Osteoblast (primary cell): ENCODE data around the gene NOP9. TPM values are rescaled to one million over a fixed set of nuclear protein-coding genes. Genes with fewer than 3 reads are reported as not detected.
A peak's percentile ranks its signal among the peaks of the same experiment; 100 is the strongest.

Experiments used
- DNase-seq: peaks from one replicate; pipeline ENCODE4 v3.0.0; 2011; ENCODE audit warnings: low spot score, mixed read lengths; ENCODE audit not compliant: insufficient read length; ENCODE audit errors: missing footprints
- H2AFZ ChIP-seq: 2 replicates; pipeline ENCODE4 v1.6.0; 2011; ENCODE audit warnings: mild to moderate bottlenecking, low read length
- H3K27ac ChIP-seq: 2 replicates; pipeline ENCODE4 v1.5.1; 2011; ENCODE audit warnings: mild to moderate bottlenecking, low read depth, low read length, moderate library complexity
- H3K27me3 ChIP-seq: 2 replicates; pipeline ENCODE4 v1.6.0; 2012; ENCODE audit warnings: mild to moderate bottlenecking, control low read depth, inconsistent platforms, low read length, moderate library complexity; ENCODE audit not compliant: insufficient read depth
- H3K36me3 ChIP-seq: 2 replicates; pipeline ENCODE4 v1.5.1; 2011; ENCODE audit warnings: mild to moderate bottlenecking, low read length, control low read depth, moderate library complexity; ENCODE audit not compliant: insufficient read depth
- H3K4me1 ChIP-seq: 2 replicates; pipeline ENCODE4 v1.5.1; 2011; ENCODE audit warnings: mild to moderate bottlenecking, low read length, control low read depth, moderate library complexity; ENCODE audit not compliant: insufficient read depth
- H3K4me2 ChIP-seq: 2 replicates; pipeline ENCODE4 v1.6.0; 2011; ENCODE audit warnings: mild to moderate bottlenecking, low read length; ENCODE audit not compliant: insufficient read depth
- H3K4me3 ChIP-seq: fragments of 200-600 bp; sonication (generic); 3 replicates; pipeline ENCODE4 v1.5.1; 2012; ENCODE audit warnings: mild to moderate bottlenecking, low read length, inconsistent platforms; ENCODE audit not compliant: insufficient read depth
- H3K79me2 ChIP-seq: 2 replicates; pipeline ENCODE4 v1.6.0; 2012; ENCODE audit warnings: mild to moderate bottlenecking, low read length, control low read depth, inconsistent platforms; ENCODE audit not compliant: insufficient read depth
- H3K9me3 ChIP-seq: 2 replicates; pipeline ENCODE4 v1.5.1; 2011; ENCODE audit warnings: low read depth, low read length, control low read depth
- H4K20me1 ChIP-seq: 2 replicates; pipeline ENCODE4 v1.6.0; 2012; ENCODE audit warnings: mild to moderate bottlenecking, low read length, control low read depth; ENCODE audit not compliant: insufficient read depth
- CTCF ChIP-seq: IDR thresholded peaks from 2 replicates; pipeline ENCODE4 v1.5.1; 2011; ENCODE audit warnings: mild to moderate bottlenecking, low read depth, low read length, moderate library complexity; ENCODE audit errors: extremely low read depth
- total RNA-seq: library from RNA; depleted of rRNA; stranded (reverse); fragments of >200 nt; gene quantifications from 2 replicates; pipeline ENCODE4 v1.2.3, GENCODE V29; 2012

Gene NOP9
- total RNA-seq, 1 donor: 21.0 TPM

- peak; percentile 82 for DNase-seq
- Histone ChIP-seq H3K4me1 (no peaks in the 10 kb centered on the region), H3K9me3 (no peaks in the 10 kb centered on the region), H3K27ac (no peak overlapping the region), H3K27me3 (no peaks in the 10 kb centered on the region), H3K4me3 (no peak overlapping the region), H3K79me2 (no peaks in the 10 kb centered on the region), H3K4me2 (no peak overlapping the region), H2AFZ (no peak overlapping the region), H4K20me1 (no peaks in the 10 kb centered on the region), H3K36me3 (no peaks in the 10 kb centered on the region)
- no peak for TF ChIP-seq CTCF
Measured at GRCh38 chr14:24259282-24260025, 40.2 kb upstream of the NOP9 start.

- H3K27ac ChIP-seq: no peak overlapping the region
- no peaks in the 10 kb centered on the region for H3K4me1 ChIP-seq
- no peaks in the 10 kb centered on the region for H3K79me2 ChIP-seq
- H2AFZ ChIP-seq: no peak overlapping the region
- no peaks in the 10 kb centered on the region for H4K20me1 ChIP-seq
- H3K9me3 ChIP-seq: no peaks in the 10 kb centered on the region
- no peak overlapping the region for H3K4me2 ChIP-seq
- peaks cover 3% of the 10 kb centered on the region for H3K36me3 ChIP-seq
- H3K27me3 ChIP-seq: no peaks in the 10 kb centered on the region
- no peak overlapping the region for H3K4me3 ChIP-seq
- DNase-seq: peak; percentile 75
- TF ChIP-seq CTCF: no peak
Measured at GRCh38 chr14:24260026-24260779, 39.4 kb upstream of the NOP9 start.

DNA sequence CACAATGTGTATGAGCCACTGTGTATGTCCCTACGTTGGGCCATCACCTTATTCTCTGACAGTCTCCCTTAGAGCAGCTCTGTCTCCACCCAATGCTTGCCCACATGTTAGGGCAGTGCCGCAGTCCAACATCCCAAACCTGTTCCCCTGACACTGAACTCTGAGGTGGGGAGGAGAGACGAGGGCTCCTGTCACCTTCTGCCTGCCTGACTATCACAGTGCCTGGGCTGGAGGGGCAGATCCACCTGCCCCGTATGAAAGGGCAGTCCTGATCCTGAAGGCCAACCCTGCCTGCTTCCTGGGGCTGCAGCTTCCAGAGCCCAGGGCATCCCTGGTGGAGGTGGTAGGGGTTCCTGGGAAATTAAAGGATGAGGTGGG, 38.9 kb upstream of the NOP9 start:
- Histone ChIP-seq H3K27ac (no peak overlapping the region), H3K4me2 (no peak overlapping the region), H3K36me3 (peaks cover 6% of the 10 kb centered on the region), H3K4me3 (no peak overlapping the region), H3K27me3 (no peaks in the 10 kb centered on the region), H3K4me1 (no peaks in the 10 kb centered on the region), H4K20me1 (no peaks in the 10 kb centered on the region), H3K79me2 (no peaks in the 10 kb centered on the region), H2AFZ (no peak overlapping the region), H3K9me3 (no peaks in the 10 kb centered on the region)
- TF ChIP-seq CTCF: no peak
- no peak for DNase-seq

GRCh38 chr14:24261256-24261968, 38.2 kb upstream of the NOP9 start:
- H3K27me3 ChIP-seq: no peaks in the 10 kb centered on the region
- no peak overlapping the region for H3K4me2 ChIP-seq
- H3K27ac ChIP-seq: no peak overlapping the region
- H3K9me3 ChIP-seq: no peaks in the 10 kb centered on the region
- DNase-seq: peak; percentile 55
- H3K4me3 ChIP-seq: no peak overlapping the region
- H3K4me1 ChIP-seq: no peaks in the 10 kb centered on the region
- no peak overlapping the region for H2AFZ ChIP-seq
- no peaks in the 10 kb centered on the region for H3K79me2 ChIP-seq
- peaks cover 7% of the 10 kb centered on the region for H3K36me3 ChIP-seq
- TF ChIP-seq CTCF: no peak
- no peaks in the 10 kb centered on the region for H4K20me1 ChIP-seq
